ENCODE results near the gene DNMT3A. TPM values are rescaled to one million over a fixed set of nuclear protein-coding genes. Genes with fewer than 3 reads are reported as not detected.

DNMT3A gene
- total and polyA plus RNA-seq, 2 donors (not counting 3 experiments of a cell fraction or from before 2014, with no cell fraction given) = 23.3 to 71.7 TPM

GRCh38 chr2:25247792-25248512 lies 93.8 kb downstream of the DNMT3A start:
- FAIRE-seq = no peak
- ChIA-PET CTCF (interaction anchor here (2.5 kb wide), 1 partner anchor 19 kb away, joined by 8 read pairs; no protein-coding TSS in a partner anchor), POLR2A (no interaction called here)
- H3K9me1 ChIP-seq (replicated peaks; ENCODE audit: control insufficient read depth, extremely low read depth, insufficient read depth, low read length) = no peaks in the 10 kb centered on the region
- no peak for DNase-seq (ENCODE audit: low read depth, low spot score)
- H3K4me2 ChIP-seq (ENCODE audit: insufficient read depth, low read length) = no peak overlapping the region
- no peaks in the 10 kb centered on the region for H4K20me1 ChIP-seq (replicated peaks; ENCODE audit: control insufficient read depth, extremely low read depth, insufficient read depth, low read length)
- TF ChIP-seq JUN (IDR thresholded peaks at IDR 0.05; ENCODE audit: borderline replicate concordance, insufficient read depth, insufficient read length, low read depth) = no peak
- TF ChIP-seq EZH2 (IDR thresholded peaks at IDR 0.05; ENCODE audit: borderline replicate concordance, low read depth, low read length, severe bottlenecking) = no peak
- TF ChIP-seq MYC (IDR thresholded peaks at IDR 0.05; ENCODE audit: low read depth, low read length) = no peak
- no peak for TF ChIP-seq POLR2A (IDR thresholded peaks at IDR 0.05; ENCODE audit: low read depth, low read length)
- TF ChIP-seq FOS (IDR thresholded peaks at IDR 0.05; ENCODE audit: borderline replicate concordance, insufficient read depth, low read length) = no peak
- no peak for TF ChIP-seq MAX (IDR thresholded peaks at IDR 0.05; ENCODE audit: insufficient read depth, insufficient read length)
- H3K79me2 ChIP-seq (ENCODE audit: control insufficient read depth, insufficient read depth, low read length) = peaks cover 16% of the 10 kb centered on the region
- no peak overlapping the region for H2AFZ ChIP-seq (ENCODE audit: low read depth, low read length)
- H3K27me3 ChIP-seq (ENCODE audit: control insufficient read depth in 2 of 2, insufficient read depth in 2 of 2, low read length in 2 of 2) = no peaks in the 10 kb centered on the region
- peaks cover 17% of the 10 kb centered on the region for H3K4me1 ChIP-seq (ENCODE audit: control insufficient read depth, extremely low read depth, insufficient read depth, low read length)
- BruUV-seq (replicated peaks) = no TSS peak
- no peak overlapping the region for H3K4me3 ChIP-seq (replicated peaks in 1 of 3; ENCODE audit: insufficient read depth in 1 of 3, low read depth in 1 of 3, low read length in 3 of 3)
- dilution Hi-C loops (cut with MboI; ENCODE audit: extremely low pct_ligation_motif_present, low sequenced_read_pairs) = no loop called here
- intact Hi-C loops (cut with micrococcal nuclease) = no loop called here
- no peak overlapping the region for H3K9ac ChIP-seq (replicated peaks; ENCODE audit: extremely low read depth, insufficient read depth, low read length)
- H3K9me3 ChIP-seq (replicated peaks; ENCODE audit: control insufficient read depth, insufficient read depth, low read length) = no peaks in the 10 kb centered on the region
- H3K36me3 ChIP-seq (ENCODE audit: control insufficient read depth in 2 of 2, extremely low read depth in 1 of 2, insufficient read depth in 2 of 2, low read length in 2 of 2) = peaks cover 10 to 45% of the 10 kb centered on the region in 2 experiments
- no peak overlapping the region for H3K27ac ChIP-seq (ENCODE audit: insufficient read depth, low read depth, low read length)
